IPS DF 6.9 (cell line): ENCODE data around the gene COG4.

Experiments
- DNase-seq: peaks from one replicate; pipeline ENCODE4 v3.0.0-alpha.2; 2013; ENCODE audit warnings: low read depth, low spot score
- H3K27ac ChIP-seq: one replicate; pipeline ENCODE4 v1.5.1; 2013; ENCODE audit warnings: low read length, control low read depth
- H3K27me3 ChIP-seq: 2 replicates; pipeline ENCODE4 v1.6.1; 2013; ENCODE audit warnings: mild to moderate bottlenecking, low read length; ENCODE audit not compliant: control insufficient read depth, insufficient read depth
- H3K36me3 ChIP-seq: 2 replicates; pipeline ENCODE4 v1.6.1; 2013; ENCODE audit warnings: low read length; ENCODE audit not compliant: control insufficient read depth, insufficient read depth
- H3K4me1 ChIP-seq: 2 replicates; pipeline ENCODE4 v1.6.1; 2013; ENCODE audit warnings: low read length; ENCODE audit not compliant: control insufficient read depth, insufficient read depth
- H3K4me3 ChIP-seq: 2 replicates; pipeline ENCODE4 v1.5.1; 2013; ENCODE audit warnings: mild to moderate bottlenecking, low read length
- H3K9me3 ChIP-seq: 2 replicates; pipeline ENCODE4 v1.6.1; 2013; ENCODE audit warnings: low read length, inconsistent platforms; ENCODE audit not compliant: control insufficient read depth, insufficient read depth
- WGBS: extraction: QIAGEN DNeasy Blood & Tissue Kit; methylation state at CpG from one replicate; pipeline ENCODE4 v1.1.7; 2013; ENCODE audit warnings: mixed read lengths, missing lambda C conversion rate; ENCODE audit not compliant: insufficient read length, insufficient coverage; 5-methylcytosine and 5-hydroxymethylcytosine counted together

COG4 gene

GRCh38 chr16:70523076-70523742, at the start of gene COG4:
Gene COG4 (minus strand): TSS chr16:70523554. CDS start chr16:70523543, 11 bp downstream.
- H3K27ac ChIP-seq, result no peak within 1 kb of the TSS
- no CpG with 5 or more reads among the region's 36 CpGs for WGBS
- H3K9me3 ChIP-seq, result no peaks in the 10 kb centered on the region
- peaks cover 3% of the 10 kb centered on the region; the same call in 1 of the 2 replicates for H3K36me3 ChIP-seq
- H3K4me3 ChIP-seq, result peak within 1 kb of the TSS; percentile 99
- no peaks in the 10 kb centered on the region for H3K27me3 ChIP-seq
- H3K4me1 ChIP-seq, result peaks cover 1% of the 10 kb centered on the region; the same call in 1 of the 2 replicates
- DNase-seq, result peak; percentile 57

GRCh38 chr16:70572926-70573270, 49.5 kb upstream of the COG4 start:
- Histone ChIP-seq H3K4me3 (no peak overlapping the region), H3K4me1 (no peaks in the 10 kb centered on the region), H3K36me3 (peaks cover 45% of the 10 kb centered on the region), H3K27ac (no peak overlapping the region), H3K9me3 (no peaks in the 10 kb centered on the region), H3K27me3 (no peaks in the 10 kb centered on the region)
- no peak for DNase-seq
- WGBS, result no CpG with 5 or more reads among the region's 2 CpGs

GRCh38 chr16:70572050-70572925, 48.9 kb upstream of the COG4 start:
- Histone ChIP-seq H3K27ac (no peak overlapping the region), H3K4me3 (no peak overlapping the region), H3K4me1 (no peaks in the 10 kb centered on the region), H3K36me3 (peaks cover 46% of the 10 kb centered on the region), H3K9me3 (no peaks in the 10 kb centered on the region), H3K27me3 (no peaks in the 10 kb centered on the region)
- DNase-seq, result no peak
- no CpG with 5 or more reads among the region's 5 CpGs for WGBS

GRCh38 chr16:70571623-70572022, 48.3 kb upstream of the COG4 start:
- Histone ChIP-seq H3K4me3 (no peak overlapping the region), H3K27me3 (no peaks in the 10 kb centered on the region), H3K4me1 (no peaks in the 10 kb centered on the region), H3K36me3 (peaks cover 53% of the 10 kb centered on the region), H3K27ac (no peak overlapping the region), H3K9me3 (no peaks in the 10 kb centered on the region)
- WGBS, result no CpG with 5 or more reads among the region's 8 CpGs
- no peak for DNase-seq

GRCh38 chr16:70570967-70571570, 47.7 kb upstream of the COG4 start:
- Histone ChIP-seq H3K4me1 (no peaks in the 10 kb centered on the region), H3K27me3 (no peaks in the 10 kb centered on the region), H3K9me3 (no peaks in the 10 kb centered on the region), H3K27ac (no peak overlapping the region), H3K4me3 (no peak overlapping the region), H3K36me3 (peaks cover 53% of the 10 kb centered on the region)
- no peak for DNase-seq
- no CpG with 5 or more reads among the region's 10 CpGs for WGBS

GRCh38 chr16:70569752-70570151, 46.4 kb upstream of the COG4 start:
- Histone ChIP-seq H3K4me1 (no peaks in the 10 kb centered on the region), H3K4me3 (no peak overlapping the region), H3K9me3 (no peaks in the 10 kb centered on the region), H3K36me3 (peaks cover 63% of the 10 kb centered on the region), H3K27me3 (no peaks in the 10 kb centered on the region), H3K27ac (no peak overlapping the region)
- no CpG with 5 or more reads among the region's 6 CpGs for WGBS
- no peak for DNase-seq

- H3K36me3 ChIP-seq, result peaks cover 65% of the 10 kb centered on the region
- no CpG with 5 or more reads among the region's 5 CpGs for WGBS
- H3K9me3 ChIP-seq, result no peaks in the 10 kb centered on the region
- no peaks in the 10 kb centered on the region for H3K4me1 ChIP-seq
- DNase-seq, result no peak
- no peaks in the 10 kb centered on the region for H3K27me3 ChIP-seq
- H3K4me3 ChIP-seq, result no peak overlapping the region
- H3K27ac ChIP-seq, result no peak overlapping the region
Observed at GRCh38 chr16:70568601-70569237, 45.4 kb upstream of the COG4 start.

GRCh38 chr16:70565053-70565452, 41.7 kb upstream of the COG4 start:
- WGBS, result no CpG with 5 or more reads among the region's 4 CpGs
- Histone ChIP-seq H3K4me3 (no peak overlapping the region), H3K27ac (no peak overlapping the region), H3K4me1 (no peaks in the 10 kb centered on the region), H3K36me3 (peaks cover 65% of the 10 kb centered on the region), H3K9me3 (no peaks in the 10 kb centered on the region), H3K27me3 (no peaks in the 10 kb centered on the region)
- no peak for DNase-seq

GRCh38 chr16:70563636-70564035, 40.3 kb upstream of the COG4 start:
- H3K27ac ChIP-seq, result no peak overlapping the region
- no peak overlapping the region for H3K4me3 ChIP-seq
- no CpG with 5 or more reads among the region's 7 CpGs for WGBS
- no peaks in the 10 kb centered on the region for H3K27me3 ChIP-seq
- DNase-seq, result no peak
- H3K36me3 ChIP-seq, result peaks cover 59% of the 10 kb centered on the region
- H3K9me3 ChIP-seq, result no peaks in the 10 kb centered on the region
- no peaks in the 10 kb centered on the region for H3K4me1 ChIP-seq

- H3K27ac ChIP-seq, result no peak overlapping the region
Observed at GRCh38 chr16:70561623-70562022, 38.3 kb upstream of the COG4 start.

More at GRCh38 chr16:70561623-70562022, 38.3 kb upstream of the COG4 start:
- no CpG with 5 or more reads among the region's 9 CpGs for WGBS
- no peaks in the 10 kb centered on the region for H3K9me3 ChIP-seq
- H3K4me3 ChIP-seq, result no peak overlapping the region
- H3K4me1 ChIP-seq, result no peaks in the 10 kb centered on the region
- no peak for DNase-seq
- peaks cover 56% of the 10 kb centered on the region for H3K36me3 ChIP-seq
- H3K27me3 ChIP-seq, result no peaks in the 10 kb centered on the region
